Stimulated activated CD4-positive, alpha-beta T cell treated with anti-CD3 and anti-CD28 coated beads, Interleukin-15, amount 100 ng/mL, for 24 hours (primary cell): ENCODE measurements around the gene ATP6V1G2.

Experiments used
- DNase-seq: peaks from one replicate; pipeline ENCODE4 v3.0.0-alpha.2; 2020

Gene ATP6V1G2

DNA sequence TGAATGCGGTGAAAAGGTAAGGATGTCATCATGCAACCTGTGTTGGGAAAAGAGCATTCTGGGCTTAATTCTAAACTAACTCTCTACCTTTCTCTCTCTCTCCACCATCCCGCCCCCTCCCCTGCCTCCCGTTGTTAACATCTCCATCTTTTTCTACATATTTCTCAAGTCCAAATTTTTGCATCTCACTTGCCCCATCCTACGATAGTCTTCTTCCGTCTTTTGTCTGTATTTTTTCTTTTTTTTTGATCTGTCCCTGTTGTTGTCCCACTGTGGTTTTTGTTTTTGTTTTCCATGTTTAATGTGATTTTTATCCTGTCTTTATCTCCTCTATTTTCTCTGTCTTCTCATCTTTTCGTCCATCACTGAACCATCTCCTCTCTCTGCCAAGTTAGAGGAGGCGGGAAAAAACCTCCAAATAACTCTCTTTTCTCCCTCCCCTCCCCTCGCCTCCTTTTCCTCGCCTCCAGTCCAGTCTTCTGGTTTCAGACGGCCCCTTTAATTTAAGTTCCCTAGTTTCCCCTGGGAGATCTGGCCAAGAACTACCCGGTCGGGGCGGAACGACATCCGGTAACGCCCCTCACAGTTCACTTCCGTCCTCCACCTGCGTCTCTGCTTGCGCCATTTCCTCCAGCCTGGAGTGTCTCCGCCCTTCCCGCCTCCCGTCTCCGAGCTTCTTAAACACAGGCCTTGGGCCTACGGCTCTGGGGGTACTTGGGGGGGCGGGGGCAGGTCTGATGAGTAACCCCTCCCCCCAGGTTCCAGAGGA lies 734 bp upstream of the ATP6V1G2 start, which contains the start of gene NFKBIL1:
Gene NFKBIL1 (plus strand): TSS at position 651 of the 769 bp plus-strand sequence. CDS start 87 bp downstream, at position 738.
- DNase-seq: peak; percentile 96

DNA sequence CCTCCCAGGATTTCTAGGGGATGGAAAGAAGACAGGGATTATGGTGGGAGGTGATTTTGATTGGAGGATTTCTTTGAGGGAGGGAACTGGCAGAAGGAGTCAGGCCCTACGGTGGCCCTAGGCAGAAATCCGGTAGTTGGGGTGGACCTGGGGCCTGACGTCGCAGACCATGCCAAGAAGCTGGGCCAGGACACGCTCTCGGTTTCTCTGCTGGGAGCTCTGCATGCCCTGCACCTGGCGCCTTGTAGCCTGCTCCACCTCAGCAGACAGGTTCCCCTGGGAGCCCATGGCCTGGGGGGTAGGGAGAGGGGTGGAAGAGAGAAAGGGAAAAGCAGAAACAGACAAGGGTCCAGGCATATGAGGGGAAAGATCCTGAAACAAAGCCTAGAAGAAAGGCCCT lies 1.1 kb downstream of the ATP6V1G2 start:
- no peak for DNase-seq

DNA sequence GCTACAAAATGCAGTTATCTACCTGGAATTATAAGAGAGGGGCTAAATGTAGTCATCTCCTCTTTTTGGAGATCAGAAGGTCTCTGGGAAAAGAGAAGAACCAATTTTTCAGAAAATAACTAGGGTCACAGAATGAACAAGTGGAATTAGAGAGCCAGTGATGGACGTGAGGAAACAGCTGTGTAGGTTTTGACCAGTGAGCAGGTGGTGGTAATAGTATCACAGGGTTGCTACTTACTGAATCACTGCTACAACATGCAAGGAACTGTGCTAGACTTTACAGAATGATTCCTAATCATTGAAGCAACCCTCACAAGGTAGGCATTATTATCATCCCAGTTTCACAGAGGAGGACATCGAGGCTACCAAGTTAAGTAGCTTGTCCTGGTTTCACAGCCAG lies 1.7 kb downstream of the ATP6V1G2 start:
- DNase-seq: no peak

DNA sequence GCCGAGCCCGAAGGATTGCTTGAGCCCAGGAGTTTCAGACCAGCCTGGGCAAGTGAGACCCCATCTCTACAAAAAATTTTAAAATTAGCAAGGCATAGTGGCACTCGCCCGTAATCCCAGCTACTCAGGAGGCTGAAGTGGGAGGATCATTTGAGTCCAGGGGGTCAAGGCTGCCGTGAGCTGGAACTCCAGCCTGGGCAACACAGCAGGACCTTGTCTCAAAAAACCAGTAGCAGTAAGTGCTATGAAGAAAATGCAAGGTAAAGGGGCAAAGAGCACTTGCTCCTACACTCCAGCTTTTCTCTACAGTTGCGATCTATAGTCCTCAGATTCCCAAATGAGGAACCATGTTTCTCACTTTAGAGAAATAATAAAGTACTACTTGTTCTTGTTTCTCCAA lies 2.8 kb downstream of the ATP6V1G2 start:
- no peak for DNase-seq

DNA sequence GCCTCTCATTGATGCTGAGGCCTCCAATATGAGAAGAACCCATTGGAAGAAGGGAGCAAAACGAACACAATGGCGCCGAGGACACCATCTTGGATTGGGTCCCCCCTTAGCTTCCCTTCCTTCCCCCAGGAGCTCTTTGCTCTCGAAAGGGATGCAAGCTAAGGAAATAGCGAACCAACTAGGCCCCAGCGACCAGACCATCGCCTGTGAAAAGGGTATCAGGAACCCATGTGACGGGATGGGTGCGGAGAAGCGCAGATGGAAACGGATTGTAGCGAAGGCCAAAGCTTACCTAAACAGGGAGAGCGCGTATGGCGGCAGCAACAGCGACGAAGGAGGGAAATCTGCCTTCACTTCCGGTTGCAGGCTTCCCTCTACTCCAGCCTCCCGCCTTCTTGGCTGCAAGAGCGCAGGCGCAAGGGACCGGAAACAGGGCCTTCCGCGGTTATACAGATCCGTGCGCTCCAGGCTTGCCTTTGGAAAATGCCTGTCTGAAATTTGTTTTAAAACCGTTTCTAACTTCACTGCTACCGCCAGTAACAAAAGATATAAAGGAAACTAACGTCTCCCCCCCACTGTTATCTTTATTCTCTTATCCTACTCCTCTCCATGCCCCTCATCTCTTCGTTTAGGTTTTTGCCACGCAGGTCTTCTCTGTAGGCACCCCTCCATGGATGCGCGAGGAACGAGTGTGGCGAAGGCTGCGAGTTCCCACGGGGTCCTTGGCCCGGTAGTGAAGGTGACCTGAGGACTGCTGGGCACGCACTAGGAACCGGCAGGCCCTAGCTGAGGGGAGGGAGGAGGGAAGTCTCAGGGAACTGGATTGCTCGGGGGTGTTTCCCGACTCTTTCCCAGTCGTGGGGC lies 4.5 kb downstream of the ATP6V1G2 start, which contains the start of gene DDX39B:
Gene DDX39B (minus strand): TSS at position 346 of the 864 bp plus-strand sequence. CDS start 1,471 bp downstream, outside the sequence.
- DNase-seq: peak; percentile 94

DNA sequence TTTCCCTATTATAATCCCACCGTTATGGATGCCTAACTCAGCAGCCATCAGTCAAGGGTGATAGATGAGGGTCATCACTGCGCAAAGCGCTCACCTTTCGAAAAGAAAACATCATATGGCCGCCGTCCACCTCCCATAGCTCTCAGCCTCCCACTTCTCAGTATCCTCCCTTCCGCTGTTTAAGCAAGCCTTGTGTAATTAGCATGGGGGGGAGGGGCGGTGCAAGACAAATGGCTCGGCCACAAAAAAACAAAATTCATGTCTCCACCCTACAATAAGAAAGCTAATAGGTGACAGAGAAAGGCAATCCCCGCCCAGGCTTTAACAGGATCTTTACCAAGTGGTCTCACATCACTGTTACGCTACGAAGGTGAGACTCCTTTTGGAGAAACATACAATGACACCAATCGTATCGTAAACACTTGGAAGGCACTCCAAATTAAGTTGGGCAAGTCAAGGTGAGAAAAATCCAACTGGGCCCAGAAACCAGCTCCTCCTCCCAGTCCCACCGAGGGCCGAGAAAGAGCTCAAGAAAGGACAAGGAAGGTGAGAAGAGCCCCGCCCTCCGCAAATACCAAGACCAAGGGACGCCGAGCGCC lies 5.2 kb downstream of the ATP6V1G2 start:
- DNase-seq: peak; percentile 78

DNA sequence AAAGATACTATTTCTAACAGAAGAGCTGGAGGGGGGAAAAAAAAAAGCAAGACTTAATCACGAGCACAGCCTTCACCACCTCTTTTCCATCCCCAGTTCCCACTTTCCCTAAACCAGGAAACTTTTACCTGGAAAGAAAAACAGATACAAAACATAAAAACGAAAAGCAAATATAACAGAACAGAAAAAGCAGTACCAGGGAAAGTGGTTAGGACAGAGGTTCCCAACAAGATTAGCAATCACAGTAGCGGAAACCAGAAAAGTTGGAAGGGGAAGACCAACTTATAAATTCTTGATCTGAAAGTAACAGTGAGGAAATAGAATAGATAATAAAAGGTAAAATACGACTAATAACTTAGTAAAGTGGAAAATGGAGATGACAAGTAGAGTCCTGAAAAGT lies 5.8 kb downstream of the ATP6V1G2 start:
- no peak for DNase-seq

DNA sequence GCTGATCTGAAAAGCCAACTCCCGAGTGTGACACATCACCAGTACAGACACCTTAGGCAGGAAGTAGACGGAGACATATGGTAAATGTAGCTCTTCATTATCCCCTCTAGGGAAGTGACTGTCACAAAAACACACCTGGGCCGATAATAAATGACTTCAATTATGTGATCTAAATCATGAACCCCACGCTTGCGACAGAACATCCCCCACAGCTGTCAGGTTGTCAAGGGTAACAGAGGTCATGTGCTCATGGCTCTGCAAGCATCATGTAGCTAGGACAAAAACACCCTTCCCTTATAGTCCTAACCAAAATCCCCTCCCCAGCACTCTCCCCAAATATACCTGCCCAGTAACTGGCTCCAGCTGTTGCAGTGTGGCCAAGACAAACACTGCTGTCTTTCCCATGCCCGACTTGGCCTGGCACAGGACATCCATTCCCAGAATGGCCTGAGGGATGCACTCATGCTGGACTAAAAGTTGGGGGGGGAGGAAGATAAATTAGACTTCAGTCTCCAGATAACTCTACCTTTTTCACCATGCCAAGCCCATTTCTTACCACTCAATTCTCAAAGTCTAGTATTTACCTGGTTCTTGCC lies 7.5 kb downstream of the ATP6V1G2 start:
- DNase-seq: no peak

DNA sequence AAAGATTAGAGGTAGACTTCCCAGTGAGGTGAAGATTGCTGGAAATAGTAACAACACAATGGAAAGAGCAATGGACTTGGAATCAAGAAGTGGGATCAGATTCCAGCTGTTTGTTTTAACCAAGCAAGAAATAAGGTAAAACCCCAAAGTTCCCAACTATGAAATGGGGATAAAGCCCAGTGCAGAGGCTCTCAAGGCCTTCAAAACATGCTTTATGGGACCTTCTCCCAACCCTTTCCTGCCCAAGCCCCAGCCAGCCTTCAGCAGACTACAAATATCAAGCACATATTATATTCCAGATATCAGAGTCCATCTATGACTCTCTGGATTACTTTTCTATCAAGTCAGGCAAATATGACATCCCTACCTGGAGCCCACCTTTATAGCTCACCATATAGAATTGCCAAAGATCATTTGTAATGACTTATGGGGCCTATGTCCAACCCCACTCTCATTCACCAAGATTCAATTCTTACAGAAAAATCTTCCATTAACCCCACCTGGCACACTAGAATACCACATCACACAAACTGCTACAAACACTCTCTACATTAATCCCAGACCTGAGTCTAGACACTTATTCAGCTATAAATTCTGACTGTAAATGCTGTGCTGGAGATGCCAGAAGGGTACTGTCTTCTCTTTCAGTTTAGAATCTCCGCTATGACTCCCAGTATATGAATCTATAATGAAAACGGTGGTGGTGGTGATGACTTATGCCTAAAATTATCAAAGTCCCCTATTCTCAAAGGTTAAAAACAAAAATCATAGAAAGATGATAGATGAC lies 10.7 kb downstream of the ATP6V1G2 start:
- DNase-seq: no peak

DNA sequence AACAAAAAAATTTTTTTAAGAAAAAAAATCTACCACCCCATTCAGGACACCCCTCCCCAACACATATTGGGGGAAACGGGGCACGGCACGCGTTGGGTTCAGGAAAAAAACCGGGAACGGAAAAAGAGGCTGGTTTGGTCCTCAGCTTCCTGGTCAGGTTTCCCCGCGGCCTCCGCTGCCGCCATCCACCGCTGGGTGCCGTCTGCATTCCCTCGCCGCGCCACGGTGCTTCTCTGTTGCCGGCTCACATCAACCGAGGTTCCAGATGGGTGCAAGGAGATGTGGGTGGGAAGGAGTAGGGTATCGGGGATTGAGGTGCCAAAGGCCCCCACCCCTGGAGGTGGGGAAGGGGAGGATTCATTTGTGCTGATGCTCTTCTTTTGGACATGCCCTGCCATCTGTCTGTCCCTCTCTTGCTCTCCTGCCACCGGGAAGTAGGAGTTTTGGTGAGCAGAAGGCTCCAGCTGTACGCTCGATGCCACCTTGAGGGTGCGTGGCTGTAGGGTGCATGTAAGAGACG lies 11.8 kb downstream of the ATP6V1G2 start:
- DNase-seq: no peak

DNA sequence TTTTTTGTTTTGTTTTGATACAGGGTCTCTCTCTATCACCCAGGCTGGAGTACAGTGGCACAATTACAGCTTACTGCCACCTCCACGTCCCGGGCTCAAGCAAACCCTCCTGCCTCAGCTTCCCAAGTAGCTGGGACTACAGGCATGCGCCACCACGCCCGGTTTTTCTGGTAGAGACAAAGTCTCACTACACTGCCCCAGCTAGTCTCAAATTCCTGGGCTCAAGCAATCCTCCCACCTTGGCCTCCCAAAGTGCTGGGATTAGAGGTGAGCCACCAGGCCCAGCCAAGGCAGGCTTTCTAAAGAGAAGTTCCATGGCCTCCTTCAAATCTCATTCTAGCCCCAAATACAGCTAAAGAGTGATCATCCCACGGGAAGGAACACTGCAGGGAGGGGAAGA lies 12.4 kb downstream of the ATP6V1G2 start:
- no peak for DNase-seq

DNA sequence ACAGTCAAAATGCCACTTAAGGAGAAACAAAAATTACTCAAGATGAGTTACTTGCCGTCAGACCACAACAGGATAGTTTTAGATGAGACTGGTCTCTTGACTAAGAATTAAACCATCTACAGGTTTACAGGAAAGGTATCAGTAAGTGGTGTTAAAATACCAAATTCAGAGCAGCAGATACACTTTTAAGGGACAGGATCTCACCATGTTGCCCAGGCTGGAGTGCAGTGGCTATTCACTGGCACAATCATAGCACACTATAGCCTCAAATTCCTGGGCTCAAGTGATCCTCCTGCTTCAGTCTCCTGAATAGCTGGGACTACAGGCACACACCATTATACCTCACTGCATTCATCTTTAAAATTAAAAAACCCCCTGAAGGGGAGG lies 13.0 kb downstream of the ATP6V1G2 start:
- no peak for DNase-seq

DNA sequence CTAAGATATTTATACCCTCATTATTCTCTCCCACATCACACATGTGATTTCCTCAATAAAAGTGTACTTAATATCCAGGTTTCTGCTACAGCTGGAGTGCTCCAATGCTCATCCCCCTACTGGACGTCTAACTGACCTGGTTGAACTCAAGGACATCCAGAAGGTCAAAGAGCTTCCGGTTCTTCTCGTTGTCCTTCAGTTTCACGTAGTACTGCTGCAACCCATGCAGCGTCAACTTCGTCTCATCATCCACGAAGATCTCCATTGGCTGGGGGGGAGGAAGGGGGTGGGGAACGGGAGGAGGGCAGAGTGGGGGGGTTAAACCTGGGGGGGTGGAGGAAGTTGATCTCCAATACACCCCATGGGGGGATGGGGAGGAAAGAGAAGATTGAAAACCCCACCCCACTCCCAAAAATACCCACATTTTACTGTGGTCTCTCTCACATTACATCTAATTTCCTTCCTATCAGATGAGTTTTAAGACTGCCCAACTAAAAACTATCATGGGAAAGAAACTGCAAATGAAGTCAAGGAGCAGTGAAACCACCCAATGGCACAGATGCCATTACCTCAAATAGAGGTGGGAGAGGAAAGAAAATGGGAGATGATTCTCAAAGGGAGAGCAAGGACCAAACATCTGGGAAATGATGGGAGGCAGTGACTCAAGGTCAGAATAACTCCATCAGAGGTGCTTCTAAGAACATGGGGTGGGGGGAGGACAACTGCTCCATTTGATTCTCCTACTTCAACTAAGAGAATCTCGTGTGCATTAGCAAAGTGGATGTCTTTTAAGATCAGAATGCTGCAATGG lies 13.6 kb downstream of the ATP6V1G2 start:
- DNase-seq: no peak

DNA sequence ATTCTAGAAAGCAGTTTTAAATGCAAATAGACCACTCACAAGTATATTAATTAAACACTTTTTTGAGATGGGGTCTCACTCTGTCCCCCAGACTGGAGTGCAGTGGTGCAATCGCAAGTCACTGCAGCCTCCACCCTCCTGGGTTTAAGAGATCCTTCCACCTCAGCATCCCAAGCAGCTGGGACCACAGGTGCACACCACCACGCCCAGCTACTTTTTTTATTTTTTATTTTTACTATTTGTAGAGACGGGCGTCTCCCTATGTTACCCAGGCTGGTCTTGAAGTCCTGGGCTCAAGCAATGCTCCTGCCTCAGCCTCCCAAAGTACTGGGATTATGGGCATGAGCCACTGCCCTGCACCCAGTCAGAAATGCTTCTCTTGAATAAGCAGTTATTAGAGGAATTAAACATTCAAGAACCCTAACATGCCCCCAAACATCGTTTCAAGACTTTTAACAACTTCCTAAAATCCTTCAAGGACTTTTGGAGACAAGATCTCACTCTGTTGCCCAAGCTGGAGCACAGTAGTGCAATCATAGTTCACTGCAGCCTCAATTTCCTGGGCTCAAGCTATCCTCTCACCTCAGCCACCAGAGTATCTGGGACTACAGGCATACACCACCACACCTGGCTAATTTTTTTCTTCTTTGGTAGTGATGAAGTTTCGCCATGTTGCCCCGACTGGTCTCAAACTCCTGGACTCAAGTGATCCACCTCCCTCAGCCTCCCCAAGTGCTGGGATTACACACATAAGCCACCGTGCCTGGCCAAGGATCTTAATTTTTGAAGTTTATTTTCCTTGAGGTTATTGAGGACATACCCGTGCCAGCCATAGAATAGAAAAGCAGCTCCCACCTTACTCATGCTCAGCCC lies 14.4 kb downstream of the ATP6V1G2 start:
- DNase-seq: no peak

DNA sequence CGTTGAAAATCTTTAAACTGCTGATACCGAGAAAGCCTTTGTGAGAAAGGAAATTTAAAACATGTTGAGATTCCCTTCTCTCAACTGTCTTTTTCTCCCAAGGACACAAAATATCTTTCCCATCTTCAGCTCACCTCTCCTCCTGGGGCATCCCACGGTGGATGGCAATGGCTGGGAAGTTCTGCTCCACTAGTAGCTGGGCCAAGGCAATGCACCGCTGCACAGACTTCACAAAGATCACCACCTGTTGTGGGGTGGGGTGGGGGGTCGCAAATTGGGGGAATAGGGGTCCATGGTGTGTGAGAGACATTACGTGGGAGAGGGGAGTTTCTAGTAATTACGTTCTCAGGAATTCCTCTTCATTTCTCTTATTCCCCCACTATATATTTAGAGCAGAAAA lies 15.2 kb downstream of the ATP6V1G2 start:
- no peak for DNase-seq

DNA sequence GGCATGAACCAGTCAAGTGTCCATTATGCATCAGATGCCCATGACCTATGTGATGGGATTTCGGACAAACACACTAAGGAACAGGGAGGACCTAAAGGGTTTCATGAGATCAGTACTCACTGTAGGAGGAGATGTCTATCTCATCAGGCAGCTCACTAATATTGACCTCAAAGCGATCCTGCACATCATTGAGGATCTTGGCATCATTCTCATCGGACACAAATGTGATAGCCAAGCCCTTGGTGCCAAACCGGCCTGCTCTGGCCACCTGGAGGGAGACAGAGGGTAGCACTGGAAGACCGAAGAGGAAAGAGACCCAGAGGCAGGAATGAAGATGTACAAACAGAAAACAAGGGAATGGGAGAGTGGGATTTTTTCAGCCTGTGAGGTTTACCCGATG lies 15.7 kb downstream of the ATP6V1G2 start:
- DNase-seq: no peak

DNA sequence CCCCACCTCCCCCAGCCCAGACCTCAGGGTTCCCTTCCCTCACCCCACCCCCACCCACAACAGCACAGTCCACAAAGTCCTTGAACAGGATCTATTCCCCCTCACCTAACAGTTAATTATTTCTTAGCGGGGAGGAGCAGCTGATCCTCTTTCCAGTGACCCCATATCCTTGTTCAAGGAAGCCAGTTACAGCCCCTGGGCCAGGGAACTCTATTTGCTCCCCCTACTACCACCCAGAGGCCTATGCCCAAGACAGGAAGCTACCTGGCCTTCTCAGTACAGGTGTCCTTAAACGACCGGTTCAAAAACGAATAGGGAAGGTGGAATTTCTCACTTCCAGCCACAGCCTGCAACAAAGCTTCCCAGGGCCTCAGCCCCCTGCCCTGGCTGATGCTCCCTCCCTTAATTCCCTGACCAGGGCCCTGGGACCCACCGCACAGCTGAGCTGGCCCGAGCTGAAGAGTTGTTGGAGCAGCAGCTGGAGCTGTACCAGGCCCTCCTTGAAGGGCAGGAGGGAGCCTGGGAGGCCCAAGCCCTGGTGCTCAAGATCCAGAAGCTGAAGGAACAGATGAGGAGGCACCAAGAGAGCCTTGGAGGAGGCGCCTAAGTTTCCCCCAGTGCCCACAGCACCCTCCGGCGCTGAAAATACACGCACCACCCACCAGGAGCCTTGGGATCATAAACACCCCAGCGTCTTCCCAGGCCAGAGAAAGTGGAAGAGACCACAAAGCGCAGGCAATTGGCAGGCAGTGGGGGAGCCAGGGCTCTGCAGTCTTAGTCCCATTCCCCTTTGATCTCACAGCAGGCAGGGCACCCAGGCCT lies 16.9 kb downstream of the ATP6V1G2 start:
- no peak for DNase-seq

DNA sequence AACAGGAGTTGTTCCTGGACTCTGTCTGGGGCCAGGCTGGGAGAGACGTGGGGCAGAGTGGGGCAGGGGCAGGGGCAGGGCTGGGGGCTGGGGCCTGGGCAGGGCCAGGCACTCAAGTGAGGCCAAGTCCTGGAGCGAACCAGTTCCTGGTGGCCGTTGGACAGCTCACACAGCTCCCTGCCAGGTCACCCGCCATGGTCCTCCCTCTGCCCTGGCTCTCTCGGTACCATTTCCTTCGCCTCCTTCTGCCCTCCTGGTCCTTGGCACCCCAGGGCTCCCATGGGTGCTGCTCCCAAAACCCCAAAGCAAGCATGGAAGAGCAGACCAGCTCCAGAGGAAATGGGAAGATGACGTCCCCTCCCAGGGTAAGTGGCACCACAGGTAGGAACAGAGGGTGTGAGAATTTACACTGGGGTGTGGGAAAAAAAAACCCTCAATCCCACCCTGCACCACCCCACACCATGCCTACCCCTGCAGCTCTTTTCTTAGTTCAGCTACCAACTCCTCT lies 17.5 kb downstream of the ATP6V1G2 start, which contains the start of gene MCCD1:
Gene MCCD1 (plus strand): TSS at position 142 of the 508 bp plus-strand sequence. CDS start 53 bp downstream, at position 195.
- peak; percentile 25 for DNase-seq

DNA sequence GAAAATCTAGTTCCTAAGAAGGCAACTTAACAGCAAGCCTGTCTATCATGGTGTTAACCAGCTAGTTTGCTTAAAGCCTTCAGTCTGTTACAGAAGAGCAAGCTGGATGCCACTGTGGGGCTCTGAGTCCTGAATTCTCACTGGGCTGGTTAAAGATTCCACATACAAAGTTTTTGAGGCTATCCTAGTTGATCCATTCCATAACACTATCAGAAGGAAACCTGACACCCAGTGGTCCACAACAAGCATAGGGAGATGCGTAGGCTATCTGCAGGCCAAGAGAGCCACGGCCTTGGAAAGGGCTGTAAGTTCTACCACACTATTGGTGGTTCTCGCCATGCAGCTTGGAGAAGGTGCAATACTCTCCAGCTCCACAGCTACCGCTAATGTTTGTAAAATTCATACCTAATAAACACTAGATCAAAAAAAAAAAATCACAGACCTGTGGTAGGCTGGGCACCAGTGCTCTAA lies 18.1 kb downstream of the ATP6V1G2 start:
- no peak for DNase-seq
